GM12891 (cell line): ENCODE data around the gene RELL2.

Source experiments
- PAX5 ChIP-seq: IDR thresholded peaks from 2 replicates; pipeline ENCODE4 v1.6.1; 2011; ENCODE audit warnings: low read length, moderate library complexity, mild to moderate bottlenecking; ENCODE audit not compliant: insufficient read depth, severe bottlenecking
- POLR2A ChIP-seq: IDR thresholded peaks from 2 replicates; pipeline ENCODE4 v1.6.1; 2011; ENCODE audit warnings: low read depth, low read length, control low read depth
- POLR2AphosphoS5 ChIP-seq: IDR thresholded peaks from 2 replicates; pipeline ENCODE4 v1.6.1; 2011; ENCODE audit warnings: low read depth, low read length, control low read depth
- POU2F2 ChIP-seq: IDR thresholded peaks from 2 replicates; pipeline ENCODE4 v1.6.1; 2011; ENCODE audit warnings: low read depth, mild to moderate bottlenecking, control low read depth, low read length, moderate library complexity
- SPI1 ChIP-seq: IDR thresholded peaks from 2 replicates; pipeline ENCODE4 v1.6.1; 2011; ENCODE audit warnings: low read depth, low read length, control low read depth
- TAF1 ChIP-seq: IDR thresholded peaks from 2 replicates; pipeline ENCODE4 v1.6.1; 2011; ENCODE audit warnings: low read depth, low read length, control low read depth

GRCh38 chr5:141636413-141637122 lies at the start of gene RELL2, which contains the start of gene HDAC3:
- no peak; the same call in 1 of the 2 replicates for TF ChIP-seq POLR2A
- TF ChIP-seq SPI1: peak; percentile 32; the same call in 1 of the 2 replicates
- no peak for TF ChIP-seq POLR2AphosphoS5
- TF ChIP-seq TAF1: no peak
- TF ChIP-seq POU2F2: no peak
- TF ChIP-seq PAX5: no peak
